HEK293 (cell line): ENCODE results near the gene ZNF574.

Experiments
- SP2 ChIP-seq: fragments of 450-650 bp; formaldehyde crosslinking; IDR thresholded peaks from 2 replicates; pipeline ENCODE4 v1.5.1; 2016; ENCODE audit warnings: missing biosample characterization, missing genetic modification characterization
- YY1 ChIP-seq: fragments of 450-650 bp; formaldehyde crosslinking; IDR thresholded peaks from 2 replicates; pipeline ENCODE4 v1.5.1; 2018; ENCODE audit warnings: missing biosample characterization, missing genetic modification characterization
- ZNF16 ChIP-seq: fragments of 450-650 bp; formaldehyde crosslinking; IDR thresholded peaks from 2 replicates; pipeline ENCODE4 v1.5.1; 2016; ENCODE audit warnings: low read depth, missing biosample characterization, missing genetic modification characterization
- ZNF23 ChIP-seq: fragments of 450-650 bp; formaldehyde crosslinking; IDR thresholded peaks from 2 replicates; pipeline ENCODE4 v1.5.1; 2016; ENCODE audit warnings: missing biosample characterization, missing genetic modification characterization, borderline replicate concordance
- ZNF768 ChIP-seq: fragments of 450-650 bp; formaldehyde crosslinking; IDR thresholded peaks from 2 replicates; pipeline ENCODE4 v1.5.1; 2018; ENCODE audit warnings: missing biosample characterization, mild to moderate bottlenecking, missing genetic modification characterization
- ZNF843 ChIP-seq: fragments of 450-650 bp; formaldehyde crosslinking; IDR thresholded peaks from 2 replicates; pipeline ENCODE4 v1.5.1; 2016; ENCODE audit warnings: missing biosample characterization, missing genetic modification characterization
- TF ChIP-seq, protein P1 (sequence below): fragments of 450-650 bp; formaldehyde crosslinking; IDR thresholded peaks from 2 replicates; pipeline ENCODE4 v1.5.1; 2016; ENCODE audit warnings: missing biosample characterization, missing genetic modification characterization
- TF ChIP-seq, protein P2 (sequence below): fragments of 450-650 bp; formaldehyde crosslinking; IDR thresholded peaks from 2 replicates; pipeline ENCODE4 v1.5.1; 2016; ENCODE audit warnings: missing biosample characterization, missing genetic modification characterization
- TF ChIP-seq, protein P3 (sequence below): fragments of 450-650 bp; formaldehyde crosslinking; IDR thresholded peaks from 2 replicates; pipeline ENCODE4 v1.5.1; 2017; ENCODE audit warnings: missing biosample characterization, mild to moderate bottlenecking, missing genetic modification characterization, moderate library complexity
- TF ChIP-seq, protein P4 (sequence below): fragments of 450-650 bp; formaldehyde crosslinking; IDR thresholded peaks from 2 replicates; pipeline ENCODE4 v1.5.1; 2016; ENCODE audit warnings: missing biosample characterization, missing genetic modification characterization
- TF ChIP-seq, protein P5 (sequence below): fragments of 450-650 bp; formaldehyde crosslinking; IDR thresholded peaks from 2 replicates; pipeline ENCODE4 v1.5.1; 2016; ENCODE audit warnings: missing biosample characterization, missing genetic modification characterization

DNA sequence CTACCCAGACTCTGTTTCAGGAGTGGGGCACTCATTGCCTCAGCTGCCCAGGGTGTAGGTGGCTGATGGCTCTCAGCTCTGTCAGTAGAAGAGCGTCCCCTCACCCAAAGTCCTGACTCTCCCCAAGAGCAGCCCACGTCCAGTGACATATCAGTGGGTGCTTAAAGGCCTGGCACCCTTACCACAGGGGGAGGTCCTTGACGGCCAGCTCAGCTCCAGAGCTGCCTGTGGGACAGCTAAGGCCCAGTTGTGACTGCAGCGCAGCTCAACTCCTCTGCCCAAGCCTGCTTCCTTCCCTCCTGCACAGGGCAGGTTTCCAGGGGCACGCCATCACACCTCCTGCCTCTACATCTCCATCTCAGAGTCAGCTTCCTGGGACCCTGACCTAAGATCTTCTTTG, 38.3 kb upstream of the ZNF574 start:
- TF ChIP-seq, protein P1, sequence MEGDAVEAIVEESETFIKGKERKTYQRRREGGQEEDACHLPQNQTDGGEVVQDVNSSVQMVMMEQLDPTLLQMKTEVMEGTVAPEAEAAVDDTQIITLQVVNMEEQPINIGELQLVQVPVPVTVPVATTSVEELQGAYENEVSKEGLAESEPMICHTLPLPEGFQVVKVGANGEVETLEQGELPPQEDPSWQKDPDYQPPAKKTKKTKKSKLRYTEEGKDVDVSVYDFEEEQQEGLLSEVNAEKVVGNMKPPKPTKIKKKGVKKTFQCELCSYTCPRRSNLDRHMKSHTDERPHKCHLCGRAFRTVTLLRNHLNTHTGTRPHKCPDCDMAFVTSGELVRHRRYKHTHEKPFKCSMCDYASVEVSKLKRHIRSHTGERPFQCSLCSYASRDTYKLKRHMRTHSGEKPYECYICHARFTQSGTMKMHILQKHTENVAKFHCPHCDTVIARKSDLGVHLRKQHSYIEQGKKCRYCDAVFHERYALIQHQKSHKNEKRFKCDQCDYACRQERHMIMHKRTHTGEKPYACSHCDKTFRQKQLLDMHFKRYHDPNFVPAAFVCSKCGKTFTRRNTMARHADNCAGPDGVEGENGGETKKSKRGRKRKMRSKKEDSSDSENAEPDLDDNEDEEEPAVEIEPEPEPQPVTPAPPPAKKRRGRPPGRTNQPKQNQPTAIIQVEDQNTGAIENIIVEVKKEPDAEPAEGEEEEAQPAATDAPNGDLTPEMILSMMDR = no peak
- TF ChIP-seq ZNF843 (tag by site-specific recombination) (no peak), ZNF768 (tag by site-specific recombination) (no peak), ZNF16 (tag by site-specific recombination) (no peak), YY1 (no peak), SP2 (tag by site-specific recombination) (no peak), ZNF23 (tag by site-specific recombination) (no peak)
- TF ChIP-seq, protein P2, sequence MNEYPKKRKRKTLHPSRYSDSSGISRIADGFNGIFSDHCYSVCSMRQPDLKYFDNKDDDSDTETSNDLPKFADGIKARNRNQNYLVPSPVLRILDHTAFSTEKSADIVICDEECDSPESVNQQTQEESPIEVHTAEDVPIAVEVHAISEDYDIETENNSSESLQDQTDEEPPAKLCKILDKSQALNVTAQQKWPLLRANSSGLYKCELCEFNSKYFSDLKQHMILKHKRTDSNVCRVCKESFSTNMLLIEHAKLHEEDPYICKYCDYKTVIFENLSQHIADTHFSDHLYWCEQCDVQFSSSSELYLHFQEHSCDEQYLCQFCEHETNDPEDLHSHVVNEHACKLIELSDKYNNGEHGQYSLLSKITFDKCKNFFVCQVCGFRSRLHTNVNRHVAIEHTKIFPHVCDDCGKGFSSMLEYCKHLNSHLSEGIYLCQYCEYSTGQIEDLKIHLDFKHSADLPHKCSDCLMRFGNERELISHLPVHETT (tag by site-specific recombination) = no peak
- TF ChIP-seq, protein P3, sequence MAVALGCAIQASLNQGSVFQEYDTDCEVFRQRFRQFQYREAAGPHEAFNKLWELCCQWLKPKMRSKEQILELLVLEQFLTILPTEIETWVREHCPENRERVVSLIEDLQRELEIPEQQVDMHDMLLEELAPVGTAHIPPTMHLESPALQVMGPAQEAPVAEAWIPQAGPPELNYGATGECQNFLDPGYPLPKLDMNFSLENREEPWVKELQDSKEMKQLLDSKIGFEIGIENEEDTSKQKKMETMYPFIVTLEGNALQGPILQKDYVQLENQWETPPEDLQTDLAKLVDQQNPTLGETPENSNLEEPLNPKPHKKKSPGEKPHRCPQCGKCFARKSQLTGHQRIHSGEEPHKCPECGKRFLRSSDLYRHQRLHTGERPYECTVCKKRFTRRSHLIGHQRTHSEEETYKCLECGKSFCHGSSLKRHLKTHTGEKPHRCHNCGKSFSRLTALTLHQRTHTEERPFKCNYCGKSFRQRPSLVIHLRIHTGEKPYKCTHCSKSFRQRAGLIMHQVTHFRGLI = no peak
- TF ChIP-seq, protein P4, sequence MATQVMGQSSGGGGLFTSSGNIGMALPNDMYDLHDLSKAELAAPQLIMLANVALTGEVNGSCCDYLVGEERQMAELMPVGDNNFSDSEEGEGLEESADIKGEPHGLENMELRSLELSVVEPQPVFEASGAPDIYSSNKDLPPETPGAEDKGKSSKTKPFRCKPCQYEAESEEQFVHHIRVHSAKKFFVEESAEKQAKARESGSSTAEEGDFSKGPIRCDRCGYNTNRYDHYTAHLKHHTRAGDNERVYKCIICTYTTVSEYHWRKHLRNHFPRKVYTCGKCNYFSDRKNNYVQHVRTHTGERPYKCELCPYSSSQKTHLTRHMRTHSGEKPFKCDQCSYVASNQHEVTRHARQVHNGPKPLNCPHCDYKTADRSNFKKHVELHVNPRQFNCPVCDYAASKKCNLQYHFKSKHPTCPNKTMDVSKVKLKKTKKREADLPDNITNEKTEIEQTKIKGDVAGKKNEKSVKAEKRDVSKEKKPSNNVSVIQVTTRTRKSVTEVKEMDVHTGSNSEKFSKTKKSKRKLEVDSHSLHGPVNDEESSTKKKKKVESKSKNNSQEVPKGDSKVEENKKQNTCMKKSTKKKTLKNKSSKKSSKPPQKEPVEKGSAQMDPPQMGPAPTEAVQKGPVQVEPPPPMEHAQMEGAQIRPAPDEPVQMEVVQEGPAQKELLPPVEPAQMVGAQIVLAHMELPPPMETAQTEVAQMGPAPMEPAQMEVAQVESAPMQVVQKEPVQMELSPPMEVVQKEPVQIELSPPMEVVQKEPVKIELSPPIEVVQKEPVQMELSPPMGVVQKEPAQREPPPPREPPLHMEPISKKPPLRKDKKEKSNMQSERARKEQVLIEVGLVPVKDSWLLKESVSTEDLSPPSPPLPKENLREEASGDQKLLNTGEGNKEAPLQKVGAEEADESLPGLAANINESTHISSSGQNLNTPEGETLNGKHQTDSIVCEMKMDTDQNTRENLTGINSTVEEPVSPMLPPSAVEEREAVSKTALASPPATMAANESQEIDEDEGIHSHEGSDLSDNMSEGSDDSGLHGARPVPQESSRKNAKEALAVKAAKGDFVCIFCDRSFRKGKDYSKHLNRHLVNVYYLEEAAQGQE (tag by site-specific recombination) = no peak
- TF ChIP-seq, protein P5, sequence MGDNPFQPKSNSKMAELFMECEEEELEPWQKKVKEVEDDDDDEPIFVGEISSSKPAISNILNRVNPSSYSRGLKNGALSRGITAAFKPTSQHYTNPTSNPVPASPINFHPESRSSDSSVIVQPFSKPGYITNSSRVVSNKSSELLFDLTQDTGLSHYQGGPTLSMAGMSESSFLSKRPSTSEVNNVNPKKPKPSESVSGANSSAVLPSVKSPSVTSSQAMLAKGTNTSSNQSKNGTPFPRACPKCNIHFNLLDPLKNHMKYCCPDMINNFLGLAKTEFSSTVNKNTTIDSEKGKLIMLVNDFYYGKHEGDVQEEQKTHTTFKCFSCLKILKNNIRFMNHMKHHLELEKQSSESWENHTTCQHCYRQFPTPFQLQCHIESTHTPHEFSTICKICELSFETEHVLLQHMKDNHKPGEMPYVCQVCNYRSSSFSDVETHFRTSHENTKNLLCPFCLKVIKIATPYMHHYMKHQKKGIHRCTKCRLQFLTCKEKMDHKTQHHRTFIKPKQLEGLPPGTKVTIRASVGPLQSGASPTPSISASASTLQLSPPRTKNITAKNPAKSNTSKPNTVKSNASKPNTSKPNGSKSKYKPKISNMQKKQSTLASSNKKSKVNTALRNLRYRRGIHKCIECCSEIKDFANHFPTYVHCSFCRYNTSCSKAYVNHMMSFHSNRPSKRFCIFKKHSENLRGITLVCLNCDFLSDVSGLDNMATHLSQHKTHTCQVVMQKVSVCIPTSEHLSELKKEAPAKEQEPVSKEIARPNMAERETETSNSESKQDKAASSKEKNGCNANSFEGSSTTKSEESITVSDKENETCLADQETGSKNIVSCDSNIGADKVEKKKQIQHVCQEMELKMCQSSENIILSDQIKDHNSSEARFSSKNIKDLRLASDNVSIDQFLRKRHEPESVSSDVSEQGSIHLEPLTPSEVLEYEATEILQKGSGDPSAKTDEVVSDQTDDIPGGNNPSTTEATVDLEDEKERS (tag by site-specific recombination) = no peak
